ENCODE data around the gene TM7SF2. TPM values are rescaled to one million over a fixed set of nuclear protein-coding genes. Genes with fewer than 3 reads are reported as not detected.

The TM7SF2 gene
- total RNA-seq, 1 experiment from 2014 or later, result 63.8 TPM

DNA sequence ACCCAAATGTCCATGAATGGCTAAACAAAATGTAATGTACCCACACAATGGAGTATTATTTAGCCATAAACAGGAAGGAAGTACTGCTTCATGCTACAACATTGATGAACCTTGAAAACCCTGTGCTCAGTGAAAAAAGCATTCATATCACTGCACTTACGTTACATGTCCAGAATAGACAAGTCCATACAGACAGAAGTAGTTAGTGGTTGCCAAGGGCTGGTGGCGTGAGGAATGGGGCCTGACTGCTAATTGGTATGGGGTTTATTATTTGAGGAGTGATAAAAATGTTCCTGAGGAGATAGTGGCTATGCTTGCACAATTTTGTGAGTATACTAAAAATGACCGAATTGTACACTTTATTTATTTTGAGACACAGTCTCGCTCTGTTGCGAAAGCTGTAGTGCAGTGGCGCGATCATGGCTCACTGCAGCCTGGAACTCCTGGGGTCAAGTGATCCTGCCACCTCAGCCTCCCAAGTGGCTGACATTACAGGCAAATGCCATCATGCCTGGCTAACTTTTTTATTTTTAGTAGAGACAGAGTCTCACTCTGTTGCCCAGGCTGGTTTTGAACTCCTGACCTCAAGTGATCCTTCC lies 30.3 kb downstream of the TM7SF2 start:
- CTCF ChIA-PET, result no interaction called here
- Mint-ChIP-seq H3K4me3 (no peak overlapping the region), H3K9me3 (peaks cover 10% of the 10 kb centered on the region), H3K36me3 (no peaks in the 10 kb centered on the region), H3K27ac (no peak overlapping the region), H3K4me1 (no peaks in the 10 kb centered on the region), H3K27me3 (ENCODE audit: low read depth) (peaks cover 16% of the 10 kb centered on the region)
- TF ChIP-seq, protein P1, sequence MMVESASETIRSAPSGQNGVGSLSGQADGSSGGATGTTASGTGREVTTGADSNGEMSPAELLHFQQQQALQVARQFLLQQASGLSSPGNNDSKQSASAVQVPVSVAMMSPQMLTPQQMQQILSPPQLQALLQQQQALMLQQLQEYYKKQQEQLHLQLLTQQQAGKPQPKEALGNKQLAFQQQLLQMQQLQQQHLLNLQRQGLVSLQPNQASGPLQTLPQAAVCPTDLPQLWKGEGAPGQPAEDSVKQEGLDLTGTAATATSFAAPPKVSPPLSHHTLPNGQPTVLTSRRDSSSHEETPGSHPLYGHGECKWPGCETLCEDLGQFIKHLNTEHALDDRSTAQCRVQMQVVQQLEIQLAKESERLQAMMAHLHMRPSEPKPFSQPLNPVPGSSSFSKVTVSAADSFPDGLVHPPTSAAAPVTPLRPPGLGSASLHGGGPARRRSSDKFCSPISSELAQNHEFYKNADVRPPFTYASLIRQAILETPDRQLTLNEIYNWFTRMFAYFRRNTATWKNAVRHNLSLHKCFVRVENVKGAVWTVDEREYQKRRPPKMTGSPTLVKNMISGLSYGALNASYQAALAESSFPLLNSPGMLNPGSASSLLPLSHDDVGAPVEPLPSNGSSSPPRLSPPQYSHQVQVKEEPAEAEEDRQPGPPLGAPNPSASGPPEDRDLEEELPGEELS (CRISPR knock-in tag; IDR thresholded peaks at IDR 0.05), result no peak
- no peak for TF ChIP-seq NFE2L1 (CRISPR knock-in tag; IDR thresholded peaks at IDR 0.05)
- TF ChIP-seq ZNF232 (CRISPR knock-in tag; IDR thresholded peaks at IDR 0.05), result no peak
- TF ChIP-seq, protein P2, sequence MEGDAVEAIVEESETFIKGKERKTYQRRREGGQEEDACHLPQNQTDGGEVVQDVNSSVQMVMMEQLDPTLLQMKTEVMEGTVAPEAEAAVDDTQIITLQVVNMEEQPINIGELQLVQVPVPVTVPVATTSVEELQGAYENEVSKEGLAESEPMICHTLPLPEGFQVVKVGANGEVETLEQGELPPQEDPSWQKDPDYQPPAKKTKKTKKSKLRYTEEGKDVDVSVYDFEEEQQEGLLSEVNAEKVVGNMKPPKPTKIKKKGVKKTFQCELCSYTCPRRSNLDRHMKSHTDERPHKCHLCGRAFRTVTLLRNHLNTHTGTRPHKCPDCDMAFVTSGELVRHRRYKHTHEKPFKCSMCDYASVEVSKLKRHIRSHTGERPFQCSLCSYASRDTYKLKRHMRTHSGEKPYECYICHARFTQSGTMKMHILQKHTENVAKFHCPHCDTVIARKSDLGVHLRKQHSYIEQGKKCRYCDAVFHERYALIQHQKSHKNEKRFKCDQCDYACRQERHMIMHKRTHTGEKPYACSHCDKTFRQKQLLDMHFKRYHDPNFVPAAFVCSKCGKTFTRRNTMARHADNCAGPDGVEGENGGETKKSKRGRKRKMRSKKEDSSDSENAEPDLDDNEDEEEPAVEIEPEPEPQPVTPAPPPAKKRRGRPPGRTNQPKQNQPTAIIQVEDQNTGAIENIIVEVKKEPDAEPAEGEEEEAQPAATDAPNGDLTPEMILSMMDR (IDR thresholded peaks at IDR 0.05), result no peak
- TF ChIP-seq, protein P3, sequence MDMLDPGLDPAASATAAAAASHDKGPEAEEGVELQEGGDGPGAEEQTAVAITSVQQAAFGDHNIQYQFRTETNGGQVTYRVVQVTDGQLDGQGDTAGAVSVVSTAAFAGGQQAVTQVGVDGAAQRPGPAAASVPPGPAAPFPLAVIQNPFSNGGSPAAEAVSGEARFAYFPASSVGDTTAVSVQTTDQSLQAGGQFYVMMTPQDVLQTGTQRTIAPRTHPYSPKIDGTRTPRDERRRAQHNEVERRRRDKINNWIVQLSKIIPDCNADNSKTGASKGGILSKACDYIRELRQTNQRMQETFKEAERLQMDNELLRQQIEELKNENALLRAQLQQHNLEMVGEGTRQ (CRISPR knock-in tag; IDR thresholded peaks at IDR 0.05), result no peak
- POLR2A ChIA-PET, result no interaction called here
- ATAC-seq (no peak), DNase-seq (ENCODE audit: low spot score) (no peak)

DNA sequence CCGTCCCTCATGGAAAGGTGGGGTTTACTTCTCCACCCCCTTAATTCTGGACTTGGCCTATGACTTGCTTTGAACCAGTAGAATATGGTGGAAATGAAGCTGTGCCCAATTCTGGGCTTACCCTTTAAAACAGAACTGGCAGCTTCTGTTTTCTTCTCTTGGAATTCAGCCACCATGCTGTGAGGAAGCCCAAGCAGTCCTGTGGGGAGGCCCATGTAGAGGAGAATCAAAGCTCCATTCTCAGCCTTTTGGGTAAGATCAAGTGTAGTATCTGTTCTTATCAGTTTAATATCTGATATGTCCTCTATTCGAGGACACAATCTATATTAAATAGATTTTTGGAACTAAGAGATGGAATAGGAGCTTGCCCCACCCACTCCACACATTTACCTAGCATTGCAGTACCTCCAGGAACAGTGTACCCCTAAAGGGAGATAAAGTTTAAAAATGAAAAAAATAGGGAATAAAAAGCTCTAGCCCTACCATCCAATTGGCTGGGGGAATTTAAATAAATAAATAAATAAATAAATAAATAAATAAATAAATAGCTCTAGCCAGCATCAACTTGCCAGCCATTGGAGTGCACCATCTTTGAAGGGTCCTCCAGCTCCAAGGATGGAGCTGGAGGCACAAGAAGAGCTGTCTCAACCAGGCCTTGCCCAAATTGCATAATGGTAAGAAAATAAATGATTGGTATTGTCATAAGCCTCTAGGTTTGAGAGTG lies 35.8 kb downstream of the TM7SF2 start:
- ATAC-seq (no peak), DNase-seq (ENCODE audit: low spot score) (no peak)
- ChIA-PET POLR2A (no interaction called here), CTCF (interaction anchor here (3.2 kb wide), 1 partner anchor 12 kb away, joined by 12 read pairs; no protein-coding TSS in a partner anchor)
- Mint-ChIP-seq H3K27ac (no peak overlapping the region), H3K36me3 (no peaks in the 10 kb centered on the region), H3K9me3 (peaks cover 16% of the 10 kb centered on the region), H3K27me3 (ENCODE audit: low read depth) (peaks cover 31% of the 10 kb centered on the region), H3K4me1 (no peaks in the 10 kb centered on the region), H3K4me3 (no peak overlapping the region)
- no peak for TF ChIP-seq MYBL2 (CRISPR knock-in tag; IDR thresholded peaks at IDR 0.05)

DNA sequence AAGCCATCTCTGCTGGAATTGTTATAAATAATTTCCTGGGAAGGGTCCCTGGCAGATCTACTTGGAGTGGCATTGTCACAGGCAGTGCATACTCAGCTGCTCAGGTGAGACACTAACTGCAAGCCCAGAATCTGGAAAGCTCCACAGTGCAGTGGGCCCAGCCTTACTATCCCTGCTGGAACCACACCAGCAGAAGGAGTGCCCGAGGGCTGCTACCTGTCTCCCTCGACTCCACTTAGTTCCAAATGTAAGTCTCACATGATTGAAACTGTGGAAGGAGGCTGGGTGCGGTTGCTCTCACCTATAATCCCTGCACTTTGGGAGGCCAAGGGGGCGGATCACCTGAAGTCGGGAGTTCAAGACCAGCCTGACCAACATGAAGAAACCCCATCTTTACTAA lies 37.0 kb downstream of the TM7SF2 start:
- H3K4me3 Mint-ChIP-seq, result no peak overlapping the region
- POLR2A ChIA-PET, result no interaction called here
- no peaks in the 10 kb centered on the region for H3K4me1 Mint-ChIP-seq
- no peaks in the 10 kb centered on the region for H3K36me3 Mint-ChIP-seq
- CTCF ChIA-PET, result interaction anchor here (0.6 to 3.2 kb wide), 4 partner anchors 13 to 422 kb away, joined by 3 to 12 read pairs (median 4); no protein-coding TSS in a partner anchor
- no peak overlapping the region for H3K27ac Mint-ChIP-seq
- peaks cover 16% of the 10 kb centered on the region for H3K9me3 Mint-ChIP-seq
- H3K27me3 Mint-ChIP-seq (ENCODE audit: low read depth), result peaks cover 41% of the 10 kb centered on the region
- ATAC-seq (no peak), DNase-seq (ENCODE audit: low spot score) (no peak)
- TF ChIP-seq TEAD1 (CRISPR knock-in tag; IDR thresholded peaks at IDR 0.05) (no peak), OVOL2 (CRISPR knock-in tag; IDR thresholded peaks at IDR 0.05; ENCODE audit: borderline replicate concordance) (no peak), ETV6 (CRISPR knock-in tag; IDR thresholded peaks at IDR 0.05) (no peak), ELF4 (CRISPR knock-in tag; IDR thresholded peaks at IDR 0.05; ENCODE audit: low read depth) (no peak), TCF7 (CRISPR knock-in tag; IDR thresholded peaks at IDR 0.05; ENCODE audit: low read depth) (no peak), ZBTB21 (CRISPR knock-in tag; IDR thresholded peaks at IDR 0.05; ENCODE audit: borderline replicate concordance) (no peak), ZNF232 (CRISPR knock-in tag; IDR thresholded peaks at IDR 0.05) (no peak), MXD4 (CRISPR knock-in tag; IDR thresholded peaks at IDR 0.05; ENCODE audit: borderline replicate concordance) (no peak)
- TF ChIP-seq, protein P4, sequence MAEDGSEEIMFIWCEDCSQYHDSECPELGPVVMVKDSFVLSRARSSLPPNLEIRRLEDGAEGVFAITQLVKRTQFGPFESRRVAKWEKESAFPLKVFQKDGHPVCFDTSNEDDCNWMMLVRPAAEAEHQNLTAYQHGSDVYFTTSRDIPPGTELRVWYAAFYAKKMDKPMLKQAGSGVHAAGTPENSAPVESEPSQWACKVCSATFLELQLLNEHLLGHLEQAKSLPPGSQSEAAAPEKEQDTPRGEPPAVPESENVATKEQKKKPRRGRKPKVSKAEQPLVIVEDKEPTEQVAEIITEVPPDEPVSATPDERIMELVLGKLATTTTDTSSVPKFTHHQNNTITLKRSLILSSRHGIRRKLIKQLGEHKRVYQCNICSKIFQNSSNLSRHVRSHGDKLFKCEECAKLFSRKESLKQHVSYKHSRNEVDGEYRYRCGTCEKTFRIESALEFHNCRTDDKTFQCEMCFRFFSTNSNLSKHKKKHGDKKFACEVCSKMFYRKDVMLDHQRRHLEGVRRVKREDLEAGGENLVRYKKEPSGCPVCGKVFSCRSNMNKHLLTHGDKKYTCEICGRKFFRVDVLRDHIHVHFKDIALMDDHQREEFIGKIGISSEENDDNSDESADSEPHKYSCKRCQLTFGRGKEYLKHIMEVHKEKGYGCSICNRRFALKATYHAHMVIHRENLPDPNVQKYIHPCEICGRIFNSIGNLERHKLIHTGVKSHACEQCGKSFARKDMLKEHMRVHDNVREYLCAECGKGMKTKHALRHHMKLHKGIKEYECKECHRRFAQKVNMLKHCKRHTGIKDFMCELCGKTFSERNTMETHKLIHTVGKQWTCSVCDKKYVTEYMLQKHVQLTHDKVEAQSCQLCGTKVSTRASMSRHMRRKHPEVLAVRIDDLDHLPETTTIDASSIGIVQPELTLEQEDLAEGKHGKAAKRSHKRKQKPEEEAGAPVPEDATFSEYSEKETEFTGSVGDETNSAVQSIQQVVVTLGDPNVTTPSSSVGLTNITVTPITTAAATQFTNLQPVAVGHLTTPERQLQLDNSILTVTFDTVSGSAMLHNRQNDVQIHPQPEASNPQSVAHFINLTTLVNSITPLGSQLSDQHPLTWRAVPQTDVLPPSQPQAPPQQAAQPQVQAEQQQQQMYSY (CRISPR knock-in tag; IDR thresholded peaks at IDR 0.05), result no peak
- TF ChIP-seq, protein P1 (CRISPR knock-in tag; IDR thresholded peaks at IDR 0.05), result no peak
- TF ChIP-seq, protein P5, sequence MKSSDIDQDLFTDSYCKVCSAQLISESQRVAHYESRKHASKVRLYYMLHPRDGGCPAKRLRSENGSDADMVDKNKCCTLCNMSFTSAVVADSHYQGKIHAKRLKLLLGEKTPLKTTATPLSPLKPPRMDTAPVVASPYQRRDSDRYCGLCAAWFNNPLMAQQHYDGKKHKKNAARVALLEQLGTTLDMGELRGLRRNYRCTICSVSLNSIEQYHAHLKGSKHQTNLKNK (CRISPR knock-in tag; IDR thresholded peaks at IDR 0.05), result no peak
- TF ChIP-seq, protein P3 (CRISPR knock-in tag; IDR thresholded peaks at IDR 0.05), result no peak
- TF ChIP-seq, protein P6, sequence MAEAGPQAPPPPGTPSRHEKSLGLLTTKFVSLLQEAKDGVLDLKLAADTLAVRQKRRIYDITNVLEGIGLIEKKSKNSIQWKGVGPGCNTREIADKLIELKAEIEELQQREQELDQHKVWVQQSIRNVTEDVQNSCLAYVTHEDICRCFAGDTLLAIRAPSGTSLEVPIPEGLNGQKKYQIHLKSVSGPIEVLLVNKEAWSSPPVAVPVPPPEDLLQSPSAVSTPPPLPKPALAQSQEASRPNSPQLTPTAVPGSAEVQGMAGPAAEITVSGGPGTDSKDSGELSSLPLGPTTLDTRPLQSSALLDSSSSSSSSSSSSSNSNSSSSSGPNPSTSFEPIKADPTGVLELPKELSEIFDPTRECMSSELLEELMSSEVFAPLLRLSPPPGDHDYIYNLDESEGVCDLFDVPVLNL (CRISPR knock-in tag; IDR thresholded peaks at IDR 0.05; ENCODE audit: borderline replicate concordance, low read depth), result no peak
